ENCODE results near the gene WDR54.
A peak's percentile ranks its signal among the peaks of the same experiment; 100 is the strongest.

WDR54 gene

GRCh38 chr2:74474899-74475298 is 53.4 kb downstream of the WDR54 start:
- Histone ChIP-seq H3K4me1 (ENCODE audit: low read length) (peaks cover 11% of the 10 kb centered on the region), H3K27me3 (ENCODE audit: low read depth, low read length) (no peaks in the 10 kb centered on the region), H3K9me3 (ENCODE audit: insufficient read depth, low read length) (no peaks in the 10 kb centered on the region), H3K36me3 (replicated peaks; ENCODE audit: low read depth, low read length) (peaks cover 20% of the 10 kb centered on the region), H4K20me1 (ENCODE audit: insufficient read depth, low read length) (no peaks in the 10 kb centered on the region), H3K79me2 (ENCODE audit: low read length) (peaks cover 10% of the 10 kb centered on the region), H3K9ac (ENCODE audit: low read length) (no peak overlapping the region), H3K27ac (ENCODE audit: low read length) (no peak overlapping the region), H3K4me3 (ENCODE audit: low read length) (no peak overlapping the region), H3K4me2 (ENCODE audit: low read length) (no peak overlapping the region), H2AFZ (ENCODE audit: low read depth, low read length) (no peak overlapping the region)
- TF ChIP-seq EZH2phosphoT487 (IDR thresholded peaks at IDR 0.05; ENCODE audit: low read depth) (no peak), CTCF (IDR thresholded peaks at IDR 0.05; ENCODE audit: low read depth, low read length) (peak; percentile 31)
